Neural progenitor cell (in vitro differentiated cells): Measurements from ENCODE around the gene UNC13D. TPM values are rescaled to one million over a fixed set of nuclear protein-coding genes. Genes with fewer than 3 reads are reported as not detected.
"Not testable (repeated sequence)": the region's sequence is repeated elsewhere in the genome, so short reads cannot be mapped to it uniquely, and the experiment has no call there.

Experiments
- DNase-seq: peaks from one replicate; pipeline ENCODE4 v3.0.0-alpha.2; 2016; ENCODE audit warnings: low spot score
- H2AFZ ChIP-seq: fragments of 200-600 bp; sonication (generic); replicated peaks from 2 replicates; pipeline ENCODE4 v1.6.1; 2016; ENCODE audit warnings: antibody characterized with exemption
- H3F3A ChIP-seq: fragments of 200-600 bp; sonication (generic); 2 replicates; pipeline ENCODE4 v1.6.1; 2016; ENCODE audit warnings: antibody characterized with exemption, low read depth
- H3K27ac ChIP-seq: fragments of 200-600 bp; sonication (generic); 2 replicates; pipeline ENCODE4 v1.5.1; 2016; ENCODE audit warnings: mild to moderate bottlenecking
- H3K27me3 ChIP-seq: fragments of 200-600 bp; sonication (generic); 2 replicates; pipeline ENCODE4 v1.6.1; 2016; ENCODE audit warnings: mild to moderate bottlenecking, moderate library complexity
- H3K36me3 ChIP-seq: fragments of 200-600 bp; sonication (generic); 2 replicates; pipeline ENCODE4 v1.5.1; 2016
- H3K4me1 ChIP-seq: fragments of 200-600 bp; sonication (generic); 2 replicates; pipeline ENCODE4 v1.6.1; 2016; ENCODE audit warnings: mixed run types
- H3K4me2 ChIP-seq: fragments of 200-600 bp; sonication (generic); 2 replicates; pipeline ENCODE4 v1.6.1; 2016
- H3K4me3 ChIP-seq: fragments of 200-600 bp; sonication (generic); 2 replicates; pipeline ENCODE4 v1.5.1; 2016
- H3K79me2 ChIP-seq: fragments of 200-600 bp; sonication (generic); 2 replicates; pipeline ENCODE4 v1.6.1; 2016; ENCODE audit warnings: low read depth
- H3K9ac ChIP-seq: fragments of 200-600 bp; sonication (generic); 2 replicates; pipeline ENCODE4 v1.6.1; 2016
- H3K9me3 ChIP-seq: fragments of 200-600 bp; sonication (generic); 2 replicates; pipeline ENCODE4 v1.5.1; 2016; ENCODE audit warnings: low read depth
- H4K20me1 ChIP-seq: fragments of 200-600 bp; sonication (generic); 2 replicates; pipeline ENCODE4 v1.6.1; 2016; ENCODE audit warnings: low read depth
- H3K27ac Mint-ChIP-seq: 3 replicates; pipeline ENCODE4 v1.8.0; 2021; ENCODE audit warnings: mixed read lengths
- H3K27me3 Mint-ChIP-seq: 2 replicates; pipeline ENCODE4 v1.8.0; 2022; ENCODE audit warnings: low read depth, mild to moderate bottlenecking, inconsistent platforms, moderate library complexity, mixed read lengths; ENCODE audit not compliant: insufficient read depth
- H3K36me3 Mint-ChIP-seq: 3 replicates; pipeline ENCODE4 v1.8.0; 2021; ENCODE audit warnings: mixed read lengths
- H3K4me1 Mint-ChIP-seq: 3 replicates; pipeline ENCODE4 v1.8.0; 2021; ENCODE audit warnings: mixed read lengths
- H3K4me3 Mint-ChIP-seq: 3 replicates; pipeline ENCODE4 v1.8.0; 2021; ENCODE audit warnings: mild to moderate bottlenecking, moderate library complexity, mixed read lengths
- H3K9me3 Mint-ChIP-seq: 3 replicates; pipeline ENCODE4 v1.8.0; 2020; ENCODE audit warnings: mixed read lengths
- CTCF ChIP-seq: fragments of 200-600 bp; sonication (generic); IDR thresholded peaks from 2 replicates; pipeline ENCODE4 v1.5.1; 2017; ENCODE audit warnings: antibody characterized with exemption, mild to moderate bottlenecking
- EZH2 ChIP-seq: fragments of 200-600 bp; sonication (generic); IDR thresholded peaks from 2 replicates; pipeline ENCODE4 v1.6.1; 2017; ENCODE audit warnings: antibody characterized with exemption, mild to moderate bottlenecking, moderate library complexity
- EZH2phosphoT487 ChIP-seq: fragments of 200-600 bp; sonication (generic); IDR thresholded peaks from 2 replicates; pipeline ENCODE4 v1.6.1; 2017; ENCODE audit warnings: antibody characterized with exemption
- total RNA-seq: library from RNA; depleted of rRNA; stranded (reverse); fragments of >200 nt; gene quantifications from 2 replicates; pipeline ENCODE4 v1.2.3, GENCODE V29; 2015; ENCODE audit warnings: low replicate concordance

Gene UNC13D
- total RNA-seq, 1 donor from 2014 or later = 0.09 TPM

DNA sequence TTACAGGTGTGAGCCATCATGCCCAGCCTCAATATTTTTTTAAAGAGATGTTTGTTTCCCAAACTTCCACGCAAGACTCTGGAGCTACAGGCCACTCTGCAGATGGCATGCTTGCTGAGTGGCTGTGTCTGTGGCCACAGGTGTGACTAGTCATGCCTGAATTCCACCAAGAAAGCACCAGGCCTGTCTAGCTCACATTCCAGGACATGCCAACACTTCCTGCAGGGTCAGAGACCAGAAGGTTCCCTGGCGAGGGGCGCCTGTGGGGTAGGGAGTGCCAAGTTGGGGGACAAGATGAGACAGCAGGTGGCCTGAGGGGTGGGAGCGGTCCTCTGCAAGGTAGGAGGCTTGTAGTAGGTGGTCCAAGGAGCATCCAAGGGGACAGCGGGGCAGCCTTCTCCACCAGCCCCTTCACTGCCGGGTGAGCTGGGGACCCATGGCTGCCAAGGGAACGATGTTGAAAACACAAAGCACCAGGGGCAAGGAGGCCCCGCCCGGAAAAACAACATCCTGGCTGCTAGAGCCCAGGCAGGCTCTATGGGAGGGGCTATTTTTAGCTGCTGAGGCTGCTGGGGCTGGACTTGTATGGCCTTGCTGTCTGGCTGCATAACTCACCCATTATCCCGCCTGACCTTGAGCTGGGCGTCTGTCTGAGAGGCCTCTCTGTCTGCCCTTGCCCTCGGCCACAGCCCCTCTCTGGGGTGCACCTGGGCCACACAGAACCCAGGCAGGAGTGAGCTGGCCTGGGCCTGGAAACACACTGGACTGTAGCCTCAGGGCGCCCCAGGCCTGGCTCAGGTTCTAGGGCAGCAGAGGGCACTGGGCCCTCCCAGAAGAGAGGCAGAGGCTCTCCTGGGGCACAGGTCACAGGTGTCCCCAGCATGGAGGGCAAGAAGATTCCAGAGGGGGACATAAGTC is 28.5 kb upstream of the UNC13D start:
- Histone ChIP-seq H3K9ac (no peak overlapping the region), H3F3A (peaks cover 13% of the 10 kb centered on the region), H3K9me3 (no peaks in the 10 kb centered on the region), H2AFZ (no peak overlapping the region), H3K27ac (no peak overlapping the region), H3K79me2 (no peaks in the 10 kb centered on the region), H3K4me3 (no peak overlapping the region), H3K4me2 (no peak overlapping the region), H3K27me3 (peaks cover 20% of the 10 kb centered on the region), H3K4me1 (peaks cover 6% of the 10 kb centered on the region), H3K36me3 (no peaks in the 10 kb centered on the region), H4K20me1 (no peaks in the 10 kb centered on the region)
- Mint-ChIP-seq H3K9me3 (no peaks in the 10 kb centered on the region), H3K27me3 (peaks cover 21% of the 10 kb centered on the region), H3K4me1 (peaks cover 33% of the 10 kb centered on the region), H3K36me3 (no peaks in the 10 kb centered on the region), H3K27ac (no peak overlapping the region), H3K4me3 (no peak overlapping the region)
- DNase-seq = no peak
- TF ChIP-seq EZH2 (no peak), CTCF (no peak), EZH2phosphoT487 (no peak)

DNA sequence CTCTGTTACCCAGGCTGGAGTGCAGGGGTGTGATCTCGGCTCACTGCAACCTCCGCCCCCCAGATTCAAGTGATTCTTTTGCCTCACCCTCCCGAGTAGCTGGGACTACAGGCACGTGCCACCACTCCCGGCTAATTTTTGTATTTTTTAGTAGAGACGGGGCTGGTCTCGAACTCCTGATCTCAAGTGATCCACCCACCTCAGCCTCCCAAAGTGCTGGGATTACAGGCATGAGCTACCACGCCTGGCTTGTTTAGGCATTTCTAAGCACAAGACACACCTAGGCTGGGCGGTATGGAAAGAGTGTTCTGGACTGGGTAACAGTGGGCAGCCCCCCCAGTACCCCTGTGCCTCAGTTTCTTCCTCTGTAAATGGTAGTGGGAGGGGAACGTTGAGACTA is 26.0 kb upstream of the UNC13D start:
- not testable (repeated sequence) for H3K27me3 ChIP-seq, H3K27ac ChIP-seq, H3F3A ChIP-seq, H3K4me1 ChIP-seq, H3K9me3 Mint-ChIP-seq, H3K4me3 ChIP-seq, H3K36me3 ChIP-seq, H3K79me2 ChIP-seq, H3K9ac ChIP-seq, H3K9me3 ChIP-seq, H3K36me3 Mint-ChIP-seq, H3K27me3 Mint-ChIP-seq, DNase-seq, H3K4me3 Mint-ChIP-seq, H3K4me2 ChIP-seq, H4K20me1 ChIP-seq
- Mint-ChIP-seq H3K4me1 (peaks cover 26% of the 10 kb centered on the region), H3K27ac (peak overlapping the region; percentile 68)
- H2AFZ ChIP-seq = peak overlapping the region; percentile 75

- Histone ChIP-seq H3K9ac (no peak overlapping the region), H3K4me2 (no peak overlapping the region)
Measured at GRCh38 chr17:75869282-75870141, 25.3 kb upstream of the UNC13D start.

DNA sequence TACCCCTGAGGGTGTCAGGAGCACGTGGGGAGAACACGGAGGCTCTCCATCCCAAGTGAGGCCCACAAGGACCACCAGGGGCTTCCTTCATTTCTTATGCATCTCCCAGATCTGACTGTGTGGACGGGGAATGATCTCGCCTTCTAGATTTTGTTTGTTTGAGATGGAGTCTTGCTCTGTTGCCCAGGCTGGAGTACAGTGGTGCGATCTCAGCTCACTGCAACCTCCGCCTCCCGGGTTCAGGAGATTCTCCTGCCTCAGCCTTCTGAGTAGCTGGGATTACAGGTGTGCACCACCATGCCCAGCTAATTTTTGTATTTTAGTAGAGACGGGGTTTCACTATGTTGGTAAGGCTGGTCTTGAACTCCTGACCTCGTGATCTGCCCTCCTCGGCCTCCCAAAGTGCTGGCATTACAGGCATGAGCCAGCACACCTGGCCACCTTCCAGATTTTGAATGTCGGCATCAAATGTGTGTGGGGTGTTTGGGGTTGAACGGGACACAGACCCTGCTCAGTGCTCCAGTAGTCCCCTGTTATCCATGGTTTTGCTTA is 24.6 kb upstream of the UNC13D start:
- H3K36me3 Mint-ChIP-seq, H3K4me3 ChIP-seq, H2AFZ ChIP-seq, H3K4me3 Mint-ChIP-seq, H3K9me3 Mint-ChIP-seq, H4K20me1 ChIP-seq, H3F3A ChIP-seq, H3K4me2 ChIP-seq, H3K27me3 Mint-ChIP-seq, H3K4me1 ChIP-seq, H3K9me3 ChIP-seq, H3K27ac ChIP-seq, DNase-seq, H3K36me3 ChIP-seq, H3K27me3 ChIP-seq, H3K9ac ChIP-seq, H3K79me2 ChIP-seq: not testable (repeated sequence)
- H3K27ac Mint-ChIP-seq = peak overlapping the region; percentile 94
- H3K4me1 Mint-ChIP-seq = peaks cover 35% of the 10 kb centered on the region

More at GRCh38 chr17:75869282-75870141, 25.3 kb upstream of the UNC13D start:
- Mint-ChIP-seq H3K4me1 (peaks cover 31% of the 10 kb centered on the region), H3K4me3 (no peak overlapping the region), H3K36me3 (no peaks in the 10 kb centered on the region), H3K27me3 (peaks cover 7% of the 10 kb centered on the region), H3K27ac (peak overlapping the region; percentile 94), H3K9me3 (no peaks in the 10 kb centered on the region)
- DNase-seq = no peak
- Histone ChIP-seq H3K4me3 (no peak overlapping the region), H3K9me3 (no peaks in the 10 kb centered on the region), H3K4me1 (no peaks in the 10 kb centered on the region), H3K36me3 (no peaks in the 10 kb centered on the region), H3K79me2 (no peaks in the 10 kb centered on the region), H4K20me1 (no peaks in the 10 kb centered on the region), H2AFZ (peak overlapping the region; percentile 75), H3K27ac (no peak overlapping the region), H3F3A (peaks cover 8% of the 10 kb centered on the region), H3K27me3 (no peaks in the 10 kb centered on the region)
- TF ChIP-seq CTCF = no peak
- no peak for TF ChIP-seq EZH2
- no peak for TF ChIP-seq EZH2phosphoT487

GRCh38 chr17:75865404-75866188 is 21.4 kb upstream of the UNC13D start:
- H3K36me3 ChIP-seq, H3F3A ChIP-seq, DNase-seq, H3K4me3 ChIP-seq, H4K20me1 ChIP-seq, H3K9me3 Mint-ChIP-seq, H3K27me3 ChIP-seq, H3K4me2 ChIP-seq, H3K4me3 Mint-ChIP-seq, H3K4me1 ChIP-seq, H3K9ac ChIP-seq, H3K36me3 Mint-ChIP-seq, H3K9me3 ChIP-seq, H3K27ac ChIP-seq, H3K79me2 ChIP-seq, H3K27me3 Mint-ChIP-seq: not testable (repeated sequence)
- Mint-ChIP-seq H3K27ac (peak overlapping the region; percentile 25), H3K4me1 (peaks cover 34% of the 10 kb centered on the region)
- peak overlapping the region; percentile 73 for H2AFZ ChIP-seq
